ENCODE results near the gene ACOD1.
A peak's percentile ranks its signal among the peaks of the same experiment; 100 is the strongest.

ACOD1 gene

DNA sequence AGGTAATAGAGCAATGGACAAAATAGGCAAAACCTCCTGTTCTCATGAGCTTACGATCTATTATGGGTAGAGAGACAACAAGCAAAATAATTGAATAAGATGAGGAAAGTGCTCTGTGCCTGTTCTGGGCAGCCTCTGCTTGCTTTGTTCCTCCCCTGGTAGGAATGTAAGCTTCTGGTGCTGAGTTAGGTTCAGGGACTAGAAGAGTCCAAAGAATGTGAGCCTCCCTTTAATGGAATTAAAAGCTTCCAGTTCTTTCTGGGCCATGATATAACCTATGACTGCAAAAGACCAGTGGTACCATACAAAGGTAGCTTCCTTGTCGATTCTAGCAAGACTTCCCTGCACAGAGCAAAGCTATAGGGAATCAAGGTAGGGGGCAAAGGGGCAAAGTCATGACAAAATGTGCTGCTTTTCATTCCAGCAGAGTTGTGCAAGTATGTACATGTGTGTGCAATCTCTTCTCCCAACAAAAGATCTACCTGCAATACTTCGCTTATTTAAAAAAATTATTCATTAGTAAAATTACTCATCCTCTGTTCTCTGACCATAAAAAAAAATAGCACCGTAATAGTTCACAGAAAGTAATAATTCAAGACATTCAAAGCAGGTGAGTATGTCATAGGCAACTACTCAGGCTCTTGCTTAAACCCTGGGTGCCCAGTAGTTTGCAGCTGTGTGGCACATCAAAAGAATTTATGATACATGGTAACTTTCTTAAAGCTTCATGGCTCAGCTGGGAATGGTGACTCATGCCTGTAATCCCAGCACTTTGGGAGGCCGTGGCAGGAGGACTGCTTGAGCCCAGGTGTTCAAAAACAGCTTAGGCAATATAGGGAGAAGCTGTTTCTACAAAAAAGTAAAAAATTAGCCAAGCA is 21.4 kb downstream of the ACOD1 start:
- Mint-ChIP-seq H3K27ac (no peak overlapping the region), H3K4me3 (no peak overlapping the region), H3K9me3 (no peaks in the 10 kb centered on the region), H3K27me3 (peaks cover 29% of the 10 kb centered on the region), H3K4me1 (ENCODE audit: low read depth) (no peaks in the 10 kb centered on the region), H3K36me3 (ENCODE audit: low read depth) (no peaks in the 10 kb centered on the region)

DNA sequence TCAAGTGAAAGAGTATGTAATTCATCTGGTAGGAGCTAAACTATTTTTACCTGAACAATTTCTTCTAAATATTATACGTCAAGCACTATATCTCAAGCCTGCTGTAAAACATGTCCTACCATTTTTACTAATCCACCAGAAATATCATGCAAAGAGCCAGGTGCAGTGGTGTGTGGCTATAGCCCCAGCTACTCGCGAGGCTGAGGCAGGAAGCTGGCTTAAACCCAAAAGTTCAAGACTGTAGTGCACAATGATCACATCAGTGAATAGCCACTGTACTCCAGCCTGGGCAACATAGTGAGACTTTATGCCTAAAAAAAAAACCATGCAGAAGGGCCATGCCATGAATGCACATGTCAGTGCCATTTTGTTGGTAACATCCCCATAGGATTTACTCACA is 22.9 kb downstream of the ACOD1 start:
- H3K9me3 Mint-ChIP-seq: no peaks in the 10 kb centered on the region
- H3K4me3 Mint-ChIP-seq: no peak overlapping the region
- H3K36me3 Mint-ChIP-seq (ENCODE audit: low read depth): no peaks in the 10 kb centered on the region

DNA sequence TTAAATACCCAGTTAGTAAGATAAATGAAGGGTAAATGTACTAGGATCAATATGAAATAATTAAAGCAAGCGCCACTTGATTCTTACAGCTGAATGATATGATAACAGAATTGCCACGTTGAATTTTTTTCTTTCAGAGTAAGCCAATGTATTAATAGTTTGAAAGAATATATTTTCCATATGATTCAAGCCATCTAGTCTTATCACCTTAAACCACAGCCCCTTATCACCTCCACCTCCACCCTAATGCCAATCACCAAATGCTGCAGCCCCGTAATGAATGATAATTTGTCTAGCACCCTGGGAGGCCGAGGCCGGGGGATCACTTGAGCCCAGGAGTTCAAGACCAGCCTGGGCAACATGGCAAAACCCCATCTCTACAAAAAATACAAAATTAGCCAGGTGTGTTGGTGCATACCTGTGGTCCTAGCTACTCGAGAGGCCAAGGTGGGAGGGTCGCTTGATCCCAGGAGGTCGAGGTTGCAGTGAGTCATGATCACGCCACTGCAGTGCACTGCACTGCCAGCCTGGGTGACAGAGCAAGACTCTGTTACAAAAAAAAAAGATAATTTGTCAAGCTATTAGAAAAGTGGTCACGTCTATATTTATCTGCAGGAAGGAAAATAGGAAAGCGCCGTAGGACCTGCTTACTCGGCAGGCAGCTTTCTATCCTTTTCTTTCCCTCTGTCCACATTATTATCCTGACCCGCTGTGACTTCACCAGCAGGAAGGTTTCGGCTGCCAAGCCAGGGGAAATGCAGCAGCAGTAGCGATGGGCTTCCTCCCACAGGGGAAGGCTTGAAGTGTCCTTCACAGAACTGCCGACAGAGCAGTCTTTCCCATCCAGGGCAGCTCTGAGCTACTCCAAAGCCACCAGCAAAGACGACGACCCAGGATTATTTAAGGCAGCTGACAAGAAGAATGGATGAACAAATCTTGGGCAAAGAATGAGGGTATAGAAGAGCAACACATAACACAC is 23.8 kb downstream of the ACOD1 start:
- Mint-ChIP-seq H3K27ac (no peak overlapping the region), H3K27me3 (peaks cover 38% of the 10 kb centered on the region)

More for the DNA sequence above, 22.9 kb downstream of the ACOD1 start:
- H3K27me3 Mint-ChIP-seq: peaks cover 33% of the 10 kb centered on the region
- no peak overlapping the region for H3K27ac Mint-ChIP-seq
- H3K4me1 Mint-ChIP-seq (ENCODE audit: low read depth): no peaks in the 10 kb centered on the region

DNA sequence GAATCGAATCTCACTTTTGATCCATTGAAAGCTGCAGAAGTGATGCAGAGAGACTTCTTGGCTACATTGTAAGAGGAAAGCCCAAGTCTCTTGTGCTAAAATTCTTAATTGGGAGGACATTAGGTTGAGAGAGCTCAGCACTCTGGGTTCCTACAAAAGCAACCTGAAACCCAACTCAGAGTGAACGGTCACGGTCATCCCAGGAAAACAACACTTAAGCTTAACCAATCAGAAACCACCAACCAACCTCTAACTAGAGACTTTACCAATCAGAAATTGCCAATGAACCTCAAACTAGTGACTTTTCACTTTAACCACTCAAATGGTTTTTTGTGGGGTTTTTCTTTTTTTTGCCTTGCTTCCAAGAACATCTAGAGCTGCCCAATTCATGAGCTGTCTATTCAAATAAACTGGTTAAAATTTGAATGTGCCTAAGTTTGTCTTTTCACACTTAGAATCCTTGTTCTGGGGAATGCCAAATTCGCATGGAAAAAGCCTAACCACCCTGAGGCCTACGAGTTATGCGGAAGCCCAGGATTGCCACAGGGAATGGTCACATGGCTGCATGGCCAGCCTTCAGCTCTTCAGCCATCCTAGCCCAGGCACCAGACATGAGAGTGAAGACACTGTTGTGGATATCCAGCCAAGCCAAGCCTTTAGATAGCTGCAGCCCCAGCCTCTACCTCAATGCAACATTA is 25.8 kb downstream of the ACOD1 start:
- Mint-ChIP-seq H3K4me3 (no peak overlapping the region), H3K27me3 (peaks cover 42% of the 10 kb centered on the region)

More for the DNA sequence above, 23.8 kb downstream of the ACOD1 start:
- Mint-ChIP-seq H3K36me3 (ENCODE audit: low read depth) (no peaks in the 10 kb centered on the region), H3K9me3 (no peaks in the 10 kb centered on the region), H3K4me3 (no peak overlapping the region), H3K4me1 (ENCODE audit: low read depth) (peaks cover 4% of the 10 kb centered on the region)

DNA sequence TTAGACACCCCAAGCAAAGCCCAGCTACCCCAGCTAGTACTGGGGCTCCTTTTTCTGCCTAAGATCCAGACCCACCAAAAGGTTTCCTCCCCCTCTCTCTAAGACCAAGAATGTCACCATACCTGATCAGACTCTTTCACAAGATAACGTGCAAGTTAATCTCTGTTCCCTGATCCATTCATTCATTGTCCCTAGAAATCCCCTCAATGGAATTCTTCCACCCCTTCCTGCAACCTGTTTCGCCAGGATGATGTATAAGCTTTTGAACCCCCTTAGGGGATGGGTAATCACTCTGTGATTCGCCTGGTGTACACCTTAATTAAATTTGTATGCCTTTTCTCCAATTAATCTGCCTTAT is 26.3 kb downstream of the ACOD1 start:
- Mint-ChIP-seq H3K36me3 (ENCODE audit: low read depth) (no peaks in the 10 kb centered on the region), H3K9me3 (no peaks in the 10 kb centered on the region), H3K27ac (no peak overlapping the region), H3K4me3 (no peak overlapping the region), H3K4me1 (ENCODE audit: low read depth) (peaks cover 4% of the 10 kb centered on the region), H3K27me3 (peaks cover 44% of the 10 kb centered on the region)

More for the DNA sequence above, 25.8 kb downstream of the ACOD1 start:
- Mint-ChIP-seq H3K9me3 (no peaks in the 10 kb centered on the region), H3K36me3 (ENCODE audit: low read depth) (no peaks in the 10 kb centered on the region), H3K27ac (no peak overlapping the region), H3K4me1 (ENCODE audit: low read depth) (peaks cover 4% of the 10 kb centered on the region)

DNA sequence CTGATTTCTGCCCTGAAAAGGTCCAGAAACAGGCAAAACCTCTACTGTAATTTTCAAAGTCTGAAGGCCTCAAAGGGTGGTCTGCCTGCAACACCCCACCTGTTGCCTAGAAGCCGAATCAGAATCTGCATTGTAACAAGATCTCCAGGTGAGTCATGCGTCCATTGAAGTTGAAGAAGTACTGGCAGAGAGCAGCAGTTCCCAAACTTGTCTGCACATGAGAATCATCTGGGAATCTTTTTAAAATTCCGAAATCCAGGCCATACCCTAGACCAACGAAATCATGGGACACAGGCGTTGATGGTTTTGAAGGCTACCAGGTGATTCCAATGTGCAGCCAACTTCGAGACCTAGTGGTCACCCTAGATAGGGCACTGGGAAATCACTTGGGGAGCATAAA is 27.6 kb downstream of the ACOD1 start:
- Mint-ChIP-seq H3K4me3 (no peak overlapping the region), H3K27me3 (peaks cover 46% of the 10 kb centered on the region), H3K9me3 (no peaks in the 10 kb centered on the region), H3K27ac (no peak overlapping the region), H3K36me3 (ENCODE audit: low read depth) (no peaks in the 10 kb centered on the region), H3K4me1 (ENCODE audit: low read depth) (peaks cover 4% of the 10 kb centered on the region)

DNA sequence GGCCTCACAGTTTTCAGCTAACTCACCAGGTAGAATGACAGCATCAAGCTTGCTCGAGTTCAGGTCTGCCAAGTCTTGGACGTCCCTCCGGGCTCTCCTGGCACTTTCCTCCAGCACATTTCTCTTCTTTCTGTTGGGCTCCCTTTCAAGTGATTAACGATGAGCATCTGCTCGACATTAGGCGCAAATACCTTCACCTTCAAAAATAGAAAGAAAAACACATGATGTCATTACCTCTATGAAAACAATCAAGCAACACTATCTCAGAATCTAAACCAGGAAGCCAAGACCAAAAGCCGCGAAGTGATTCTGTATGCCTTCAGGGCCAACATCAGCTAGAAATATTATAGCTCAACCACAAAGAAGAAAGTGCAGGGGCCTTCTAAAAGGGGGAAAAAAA is 28.2 kb downstream of the ACOD1 start:
- no peak overlapping the region for H3K4me3 Mint-ChIP-seq
- no peak overlapping the region for H3K27ac Mint-ChIP-seq
- no peaks in the 10 kb centered on the region for H3K9me3 Mint-ChIP-seq
- peaks cover 4% of the 10 kb centered on the region for H3K4me1 Mint-ChIP-seq (ENCODE audit: low read depth)
- H3K36me3 Mint-ChIP-seq (ENCODE audit: low read depth): no peaks in the 10 kb centered on the region
- peaks cover 51% of the 10 kb centered on the region for H3K27me3 Mint-ChIP-seq

DNA sequence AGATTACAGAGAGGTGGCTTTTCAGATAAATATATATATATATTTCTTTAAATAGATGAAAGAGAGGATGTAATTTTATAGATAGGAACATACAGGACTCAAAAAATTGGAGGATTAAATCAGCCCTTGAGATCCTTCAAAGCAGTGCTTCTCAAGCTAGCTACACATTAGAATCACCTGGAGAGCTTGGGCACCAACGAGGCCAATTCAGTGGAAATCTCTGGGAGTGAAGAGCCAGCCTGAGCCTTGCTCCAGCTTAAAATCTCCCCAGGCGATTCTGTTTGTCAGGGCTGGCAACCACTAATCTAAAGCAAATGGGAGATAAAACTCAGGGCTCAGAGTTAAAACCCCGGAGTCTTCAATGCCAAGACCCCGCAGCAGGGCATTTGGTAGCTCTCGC is 28.6 kb downstream of the ACOD1 start:
- Mint-ChIP-seq H3K4me1 (ENCODE audit: low read depth) (peaks cover 4% of the 10 kb centered on the region), H3K9me3 (no peaks in the 10 kb centered on the region), H3K36me3 (ENCODE audit: low read depth) (no peaks in the 10 kb centered on the region), H3K27ac (no peak overlapping the region), H3K27me3 (peaks cover 55% of the 10 kb centered on the region), H3K4me3 (no peak overlapping the region)

DNA sequence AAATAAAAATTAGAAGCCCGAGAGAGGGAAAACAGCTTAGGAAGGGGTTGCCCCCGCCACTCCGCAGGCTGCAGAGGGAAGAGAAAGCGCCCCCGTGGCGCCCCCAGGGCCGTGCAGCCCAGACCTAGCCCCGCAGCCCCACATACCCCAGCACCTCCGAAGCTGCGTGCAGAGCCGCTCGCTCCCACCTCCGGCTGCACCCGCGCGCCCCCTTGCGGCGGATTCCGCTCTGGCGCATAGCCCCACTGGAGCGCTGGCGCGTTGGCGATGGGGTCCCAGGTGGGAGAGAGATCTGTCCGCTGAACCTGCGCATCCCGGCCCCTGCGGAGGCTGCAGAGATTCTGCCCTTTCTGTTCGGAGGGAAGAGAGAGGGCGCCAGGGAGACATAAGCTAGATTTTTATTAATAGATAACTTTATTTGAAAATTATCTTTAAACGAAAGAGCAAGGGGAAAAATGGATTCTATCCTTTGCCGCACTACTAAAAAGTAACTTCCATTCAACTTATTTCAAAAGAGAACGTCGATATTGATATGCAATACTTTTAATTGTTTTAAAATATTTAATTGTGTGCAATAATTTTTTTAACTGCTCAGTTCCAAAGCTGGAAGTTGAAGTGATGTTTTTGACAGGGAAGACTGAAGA is 31.9 kb downstream of the ACOD1 start:
- Mint-ChIP-seq H3K27me3 (peaks cover 41% of the 10 kb centered on the region), H3K4me3 (peak overlapping the region; percentile 45), H3K27ac (no peak overlapping the region), H3K9me3 (no peaks in the 10 kb centered on the region), H3K36me3 (ENCODE audit: low read depth) (no peaks in the 10 kb centered on the region), H3K4me1 (ENCODE audit: low read depth) (peaks cover 4% of the 10 kb centered on the region)

DNA sequence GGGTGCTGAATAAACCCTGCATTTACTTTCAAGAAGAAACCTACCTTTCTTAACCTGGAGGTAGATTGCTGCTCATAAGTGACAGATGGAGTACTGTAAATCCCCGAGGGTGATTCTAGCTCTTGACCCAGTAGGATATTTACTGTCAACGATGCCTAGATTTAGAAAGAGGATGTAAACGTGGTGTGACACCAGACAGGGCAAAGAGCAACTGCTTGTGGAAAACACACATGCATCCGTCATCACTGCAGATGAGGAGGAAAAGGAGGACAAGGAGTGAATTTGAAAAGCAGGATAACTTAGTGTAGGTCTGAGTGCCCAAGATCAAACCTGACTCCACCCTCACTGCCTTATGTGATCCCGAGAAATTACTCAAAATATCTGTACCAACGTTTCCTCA is 33.8 kb downstream of the ACOD1 start:
- no peak overlapping the region for H3K27ac Mint-ChIP-seq
- no peaks in the 10 kb centered on the region for H3K9me3 Mint-ChIP-seq
- H3K36me3 Mint-ChIP-seq (ENCODE audit: low read depth): no peaks in the 10 kb centered on the region
- peaks cover 44% of the 10 kb centered on the region for H3K27me3 Mint-ChIP-seq
- no peak overlapping the region for H3K4me3 Mint-ChIP-seq
- H3K4me1 Mint-ChIP-seq (ENCODE audit: low read depth): no peaks in the 10 kb centered on the region

DNA sequence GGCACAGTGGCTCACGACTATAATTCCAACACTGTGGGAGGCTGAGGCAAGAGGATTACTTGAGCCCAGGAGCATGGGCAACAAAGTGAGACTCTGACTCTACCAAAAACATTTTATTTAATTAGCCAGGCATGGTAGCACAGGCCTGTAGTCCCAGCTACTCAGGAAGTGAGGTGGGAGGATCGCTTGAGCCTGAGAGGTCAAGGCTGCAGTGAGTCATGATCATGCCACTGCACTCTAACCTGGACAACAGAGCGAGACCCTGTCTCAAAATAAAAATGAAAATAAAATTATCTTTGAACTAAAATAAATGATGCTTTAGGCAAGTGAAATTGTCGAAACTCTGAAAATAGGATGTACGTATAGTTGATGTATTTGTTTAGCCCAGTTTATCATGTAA is 35.4 kb downstream of the ACOD1 start:
- Mint-ChIP-seq H3K27ac (no peak overlapping the region), H3K27me3 (peaks cover 44% of the 10 kb centered on the region), H3K36me3 (ENCODE audit: low read depth) (no peaks in the 10 kb centered on the region), H3K9me3 (no peaks in the 10 kb centered on the region), H3K4me3 (no peak overlapping the region), H3K4me1 (ENCODE audit: low read depth) (no peaks in the 10 kb centered on the region)

DNA sequence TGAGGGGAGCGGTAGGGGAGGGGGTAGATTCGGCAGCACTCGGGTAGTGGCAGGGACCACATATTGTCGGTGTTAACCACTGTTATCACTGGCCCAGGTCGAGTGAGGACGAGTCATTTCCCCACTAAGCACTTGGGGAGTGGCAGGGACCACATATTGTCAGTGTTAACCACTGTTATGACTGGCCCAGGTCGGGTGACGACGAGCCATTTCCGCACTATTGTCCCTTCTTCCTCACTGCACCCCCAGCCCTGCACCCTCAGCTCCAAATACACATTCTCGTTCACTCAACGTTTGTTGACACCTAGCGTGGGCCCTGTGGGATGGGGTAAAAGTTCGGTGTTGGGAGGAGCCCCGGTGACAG is 43.1 kb downstream of the ACOD1 start:
- peaks cover 19% of the 10 kb centered on the region for H3K36me3 Mint-ChIP-seq (ENCODE audit: low read depth)
- peak overlapping the region; percentile 94 for H3K27ac Mint-ChIP-seq
- peaks cover 2% of the 10 kb centered on the region for H3K27me3 Mint-ChIP-seq
- peak overlapping the region; percentile 98 for H3K4me3 Mint-ChIP-seq
- H3K9me3 Mint-ChIP-seq: no peaks in the 10 kb centered on the region
- H3K4me1 Mint-ChIP-seq (ENCODE audit: low read depth): peaks cover 35% of the 10 kb centered on the region

DNA sequence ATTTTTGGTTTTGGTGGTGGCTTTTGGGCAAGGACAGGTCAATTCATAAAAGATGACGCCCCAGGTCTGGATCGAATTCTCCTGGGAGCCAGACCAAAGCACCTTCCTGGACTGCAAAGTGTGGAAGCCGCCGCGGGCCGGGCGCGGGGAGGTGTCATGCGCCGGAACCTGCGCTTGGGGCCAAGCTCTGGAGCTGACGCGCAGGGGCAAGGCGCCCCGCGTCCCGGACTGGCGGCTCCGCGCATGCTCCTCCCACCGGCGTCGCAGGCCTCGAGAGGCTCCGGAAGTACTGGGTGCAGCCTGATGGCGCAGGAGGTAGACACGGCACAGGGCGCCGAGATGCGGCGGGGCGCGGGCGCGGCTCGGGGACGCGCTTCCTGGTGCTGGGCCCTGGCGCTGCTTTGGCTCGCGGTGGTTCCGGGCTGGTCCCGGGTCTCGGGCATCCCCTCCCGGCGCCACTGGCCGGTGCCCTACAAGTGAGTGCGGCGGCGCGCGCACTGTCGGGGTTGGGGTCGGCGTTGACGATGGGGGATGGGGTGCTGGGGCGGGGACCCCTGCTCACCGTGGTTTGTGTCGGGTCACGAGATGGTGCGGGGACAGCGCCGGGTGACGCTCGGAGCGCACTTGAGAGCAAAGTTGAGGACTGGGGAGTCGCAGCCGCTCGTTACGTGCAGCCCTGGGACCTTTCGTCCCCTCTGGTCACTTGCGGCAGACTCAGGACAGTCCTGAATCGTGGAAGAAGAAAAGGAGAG is 43.7 kb downstream of the ACOD1 start, which contains the start of gene CLN5:
TSS of gene CLN5 (plus strand) at position 286 of the 752 bp plus-strand sequence. CDS start at position 304, 18 bp downstream.
- Mint-ChIP-seq H3K36me3 (ENCODE audit: low read depth) (peaks cover 25% of the 10 kb centered on the region), H3K4me1 (ENCODE audit: low read depth) (peaks cover 35% of the 10 kb centered on the region), H3K27me3 (no peaks in the 10 kb centered on the region), H3K27ac (peak within 1 kb of the TSS; percentile 97), H3K4me3 (peak within 1 kb of the TSS; percentile 98), H3K9me3 (no peaks in the 10 kb centered on the region)

Data from stimulated activated naive CD8-positive, alpha-beta T cell treated with anti-CD3 and anti-CD28 coated beads, Interleukin-15, Interleukin-2, amounts not matched to agents 100 ng/mL and 50 ng/mL, for 24 hours (primary cell).